ENCODE measurements around the gene HOMER1.

HOMER1 gene, protein sequence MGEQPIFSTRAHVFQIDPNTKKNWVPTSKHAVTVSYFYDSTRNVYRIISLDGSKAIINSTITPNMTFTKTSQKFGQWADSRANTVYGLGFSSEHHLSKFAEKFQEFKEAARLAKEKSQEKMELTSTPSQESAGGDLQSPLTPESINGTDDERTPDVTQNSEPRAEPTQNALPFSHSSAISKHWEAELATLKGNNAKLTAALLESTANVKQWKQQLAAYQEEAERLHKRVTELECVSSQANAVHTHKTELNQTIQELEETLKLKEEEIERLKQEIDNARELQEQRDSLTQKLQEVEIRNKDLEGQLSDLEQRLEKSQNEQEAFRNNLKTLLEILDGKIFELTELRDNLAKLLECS

DNA sequence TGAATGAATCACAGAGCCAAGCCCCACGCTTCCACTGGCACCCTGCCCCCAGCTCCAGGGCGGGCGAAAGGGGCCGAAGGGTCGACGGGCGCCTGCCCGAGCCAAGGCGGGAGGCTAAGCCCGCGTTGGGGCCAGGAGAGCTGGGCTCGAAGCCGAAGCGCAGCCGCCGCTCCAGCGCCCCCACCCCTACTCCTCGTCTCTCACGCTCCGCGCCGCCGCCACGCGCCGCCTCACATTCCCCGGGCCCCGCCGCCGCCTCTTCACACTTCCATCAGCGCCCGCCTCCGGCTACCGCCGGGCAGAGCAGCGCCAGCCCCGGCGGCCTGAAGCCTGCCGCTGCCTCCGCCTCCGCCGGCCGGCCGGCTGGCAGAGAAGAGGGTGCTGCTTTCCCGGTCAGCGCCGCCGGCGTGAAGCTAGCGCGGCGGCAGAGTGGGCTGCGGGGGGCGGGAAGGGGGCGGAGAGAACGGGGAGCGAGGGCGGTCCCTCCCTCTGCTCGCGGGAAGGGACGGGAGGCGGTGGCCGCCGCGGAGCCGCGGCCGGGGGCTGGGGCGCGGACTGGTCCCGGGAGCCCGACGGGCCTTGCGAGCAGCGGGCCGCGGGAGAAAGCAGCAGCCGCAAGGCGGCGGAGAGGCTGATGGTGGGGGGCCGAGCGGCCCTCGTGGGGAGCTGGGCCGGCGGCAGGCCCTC lies at the start of gene HOMER1:
Gene HOMER1, minus strand, starts transcription at position 431 of the 687 bp plus-strand sequence. CDS start 1,360 bp downstream, outside the sequence.
- DNase-seq, result peak; percentile 73 to 93 (median 89)

DNA sequence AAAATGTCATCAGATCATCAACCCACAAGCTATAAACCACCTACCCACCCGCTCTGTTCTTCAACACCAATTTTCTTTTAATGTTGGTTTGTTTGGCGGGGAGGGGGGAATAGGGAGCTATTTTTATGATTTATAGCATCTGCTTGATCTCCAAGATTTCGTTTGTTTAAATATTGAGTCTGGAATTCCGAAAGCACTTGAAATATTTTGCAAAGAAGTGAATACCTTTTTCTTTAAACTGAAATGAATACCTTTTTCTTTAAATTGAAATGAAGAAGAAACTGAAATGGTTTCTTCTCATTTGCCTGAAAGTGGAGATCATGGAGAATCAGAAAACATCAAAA lies 49.3 kb upstream of the HOMER1 start:
- DNase-seq, result no peak

DNA sequence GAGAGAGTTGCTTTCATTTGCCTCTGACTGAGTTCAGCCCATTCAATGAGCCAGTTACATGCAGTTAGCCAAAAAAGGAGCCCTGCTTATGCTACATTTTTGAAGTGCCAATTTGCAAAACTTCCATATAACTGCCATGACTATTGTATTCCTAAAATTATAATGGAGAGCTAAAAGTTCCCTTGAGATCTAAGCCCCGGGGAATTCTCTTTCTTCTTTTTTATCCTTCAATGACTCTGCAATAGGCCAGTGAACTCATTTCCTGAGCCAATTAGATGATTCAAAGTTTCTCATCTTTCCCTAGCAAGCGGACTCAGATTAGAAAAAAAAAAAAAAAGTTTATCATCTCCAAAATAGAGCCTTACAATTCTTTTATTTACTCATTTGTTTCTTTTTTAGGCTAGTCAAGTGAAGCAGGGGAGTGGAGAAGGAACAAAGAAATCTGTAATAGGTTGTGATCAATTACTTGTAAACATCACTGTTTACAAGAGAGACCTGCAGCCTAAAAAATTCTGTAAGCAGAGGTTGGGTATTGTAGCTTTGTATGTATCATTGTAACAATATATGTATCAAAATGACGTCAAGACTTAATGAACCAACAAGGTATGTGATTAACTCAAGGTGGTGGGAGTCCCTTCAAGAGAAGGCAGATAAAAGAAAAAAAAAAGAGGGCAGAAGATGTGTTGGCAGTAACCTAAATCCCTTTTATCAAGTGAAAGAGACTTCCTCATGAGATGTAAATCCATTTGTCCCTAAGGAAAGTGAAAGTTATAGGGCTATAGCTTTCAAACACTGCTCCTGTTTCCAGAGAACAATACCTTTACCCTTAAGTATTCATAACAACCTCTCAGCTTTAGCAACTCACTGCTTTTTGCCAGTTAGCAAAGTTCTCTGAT lies 48.7 kb upstream of the HOMER1 start:
- DNase-seq, result no peak

DNA sequence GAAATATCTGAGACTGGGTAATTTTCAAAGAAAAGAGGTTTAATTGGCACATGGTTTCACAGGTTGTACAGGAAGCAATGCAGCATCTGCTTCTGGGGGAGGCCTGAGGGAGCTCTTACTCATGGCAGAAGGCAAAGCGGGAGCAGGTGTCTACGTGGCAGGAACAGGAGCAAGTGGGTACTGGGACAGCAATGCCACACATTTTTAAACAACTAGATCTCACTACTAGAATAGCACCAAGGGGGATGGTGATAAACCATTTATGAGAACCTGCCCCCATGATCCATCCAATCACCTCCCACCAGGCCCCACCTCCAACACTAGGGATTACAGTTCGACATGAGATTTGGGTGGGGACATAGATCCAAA lies 47.6 kb upstream of the HOMER1 start:
- DNase-seq, result no peak

DNA sequence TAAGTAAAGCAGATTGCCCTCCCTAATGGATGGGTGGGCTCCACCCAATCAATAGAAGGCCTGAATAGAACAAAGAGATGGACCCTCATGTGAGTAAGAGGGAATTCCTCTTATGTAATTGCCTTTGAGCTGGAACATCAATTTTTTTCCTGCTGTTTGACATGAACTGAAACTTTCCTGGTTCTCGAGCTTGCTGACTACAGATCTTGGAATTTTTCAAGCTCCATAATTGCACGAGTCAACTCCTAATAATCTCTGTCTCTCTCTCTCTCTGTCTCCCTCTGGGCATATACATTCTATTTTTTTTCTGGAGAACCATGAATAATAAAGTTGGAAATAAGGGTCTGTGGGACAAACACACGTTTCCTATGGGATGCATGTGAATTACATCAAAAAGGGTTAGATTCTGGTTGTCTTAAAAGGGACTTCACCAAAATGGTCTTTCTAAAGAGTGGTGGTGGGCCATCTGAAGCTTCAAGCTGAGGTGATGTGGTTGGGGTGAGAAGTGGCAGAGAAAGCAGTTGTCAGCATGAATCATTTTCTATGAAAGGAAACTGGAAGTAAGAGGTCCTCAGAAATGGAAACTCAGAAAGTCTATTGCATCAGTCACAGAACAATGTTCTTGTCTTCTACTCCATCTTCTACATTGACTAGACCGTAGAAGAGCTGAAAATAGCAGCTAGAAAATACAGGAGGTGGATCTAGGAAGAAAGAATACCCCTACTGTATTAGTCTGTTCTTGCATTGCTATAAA lies 47.0 kb upstream of the HOMER1 start:
- no peak for DNase-seq

DNA sequence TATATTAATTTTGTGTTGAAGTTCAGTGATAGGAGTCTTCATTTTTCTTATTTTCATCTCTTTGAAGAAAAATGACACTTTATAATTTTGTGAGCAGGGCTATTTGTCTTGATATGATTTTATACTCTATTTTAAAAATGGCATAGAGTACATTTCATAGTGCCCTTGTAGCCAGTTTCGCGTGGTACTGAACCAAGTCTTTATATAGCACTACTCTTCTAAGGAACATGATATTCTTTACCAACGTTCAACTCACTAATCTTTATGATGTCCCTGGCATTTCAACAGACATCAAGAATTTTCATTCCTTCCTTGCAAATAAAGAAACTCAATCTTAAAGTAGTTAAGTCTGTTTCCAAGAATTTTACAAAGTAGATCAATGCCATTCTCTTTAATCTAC lies 41.5 kb upstream of the HOMER1 start:
- DNase-seq, result no peak

DNA sequence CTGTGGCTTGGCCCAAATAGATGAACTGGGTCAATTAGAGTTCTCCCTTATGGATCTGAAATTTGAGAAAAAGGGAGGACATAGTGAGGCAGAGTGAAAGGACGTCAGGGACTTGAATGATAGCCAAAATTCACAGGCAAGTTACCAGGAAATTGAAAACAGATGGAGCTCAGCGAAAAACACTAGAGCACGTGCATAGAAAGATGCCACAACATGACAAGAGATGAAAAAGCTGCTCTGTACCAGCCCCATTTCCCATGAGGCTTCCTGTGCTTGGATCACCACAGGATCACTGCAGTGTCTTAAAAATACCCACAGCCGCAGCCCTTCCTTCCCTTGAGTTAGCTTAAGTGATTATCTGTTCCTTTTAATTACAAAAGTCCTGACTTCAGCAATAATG lies 39.0 kb upstream of the HOMER1 start:
- no peak for DNase-seq

DNA sequence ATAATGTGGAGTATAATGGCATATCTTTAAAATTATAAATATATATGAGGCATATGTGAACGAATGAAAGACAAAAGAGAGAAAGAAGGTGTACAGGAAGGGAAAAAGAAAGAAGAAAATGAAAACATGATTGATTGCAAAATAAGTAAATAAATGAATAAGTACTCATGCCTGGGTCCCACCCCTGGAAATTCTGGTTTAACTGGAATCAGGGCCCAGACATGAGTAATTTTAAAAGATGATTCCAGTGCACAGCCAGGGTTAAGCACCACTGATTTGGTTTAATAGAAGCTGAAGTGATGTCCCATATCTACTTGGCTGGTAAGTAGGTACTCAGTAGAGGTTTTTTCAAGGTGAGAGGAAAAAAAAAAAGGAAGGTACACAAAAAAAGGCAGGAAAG lies 34.0 kb upstream of the HOMER1 start:
- no peak for DNase-seq

DNA sequence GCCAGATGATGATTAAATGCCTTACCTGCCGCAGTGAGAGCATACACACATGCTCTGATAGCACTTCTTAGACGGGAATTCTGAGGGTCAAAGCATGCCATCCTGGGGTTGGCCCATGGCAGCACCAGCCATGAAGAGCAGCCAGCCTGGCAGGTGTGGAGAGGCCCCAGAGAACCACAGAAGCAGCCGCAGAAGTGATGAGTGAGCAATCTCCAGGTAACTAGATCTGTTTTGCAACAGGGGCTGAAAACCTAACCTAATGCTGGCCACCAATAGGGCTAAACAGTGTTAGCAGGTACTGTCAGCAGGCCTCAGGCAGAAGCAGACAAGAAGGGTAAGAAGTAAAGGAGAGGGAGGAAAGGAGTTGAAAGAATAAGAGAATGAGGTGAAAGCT lies 33.5 kb upstream of the HOMER1 start:
- DNase-seq, result peak in 1 of 3 experiments; percentile 29

DNA sequence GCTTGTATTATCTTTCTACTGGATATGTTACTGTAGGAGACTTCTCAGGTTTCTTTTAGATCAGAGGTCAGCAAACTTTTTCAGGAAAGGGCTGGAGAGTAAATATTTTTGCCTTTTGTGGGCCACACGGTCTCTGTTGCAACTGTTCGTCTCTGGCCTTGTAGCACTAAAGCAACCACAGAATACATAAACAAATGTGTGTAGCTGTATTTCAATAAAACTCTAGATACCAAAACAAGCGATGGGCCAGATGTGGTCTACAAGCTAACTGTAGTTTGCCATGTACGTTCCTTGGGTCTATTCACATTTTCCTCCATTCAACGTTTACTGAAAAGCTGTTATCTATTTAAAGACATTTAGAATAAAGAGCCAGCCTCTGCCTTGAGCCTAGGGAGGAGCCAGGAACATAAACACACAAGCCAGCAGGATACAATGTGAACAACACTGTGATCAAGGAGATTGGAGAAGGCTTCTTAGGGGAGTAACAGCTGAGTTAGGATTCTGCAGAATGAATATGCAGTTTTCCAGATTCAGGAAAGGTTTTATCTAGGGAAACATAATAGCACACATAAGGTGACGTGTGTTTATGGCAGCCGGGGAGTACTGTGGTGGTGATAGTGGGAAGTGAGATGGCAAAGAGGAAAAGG lies 33.0 kb upstream of the HOMER1 start:
- DNase-seq, result no peak

DNA sequence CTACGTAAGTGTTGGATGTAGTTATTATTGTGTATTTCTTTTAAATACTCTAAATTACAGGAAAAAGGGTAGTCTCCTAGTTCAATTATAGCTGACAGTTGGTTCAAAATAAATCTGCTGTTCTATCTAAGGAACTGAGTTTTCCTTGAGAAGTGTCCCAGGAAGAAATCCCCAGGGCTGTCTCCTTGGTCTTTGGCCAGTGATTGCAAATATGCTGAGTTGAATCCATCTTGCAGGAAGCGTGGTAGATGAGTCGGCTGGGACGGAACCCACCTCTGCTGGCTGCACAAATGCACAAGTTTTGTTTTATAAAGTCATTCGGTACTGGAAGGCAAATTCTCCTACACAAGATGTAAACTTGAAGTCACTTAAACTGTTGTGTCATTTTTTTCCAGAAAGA lies 30.2 kb upstream of the HOMER1 start:
- DNase-seq, result no peak

DNA sequence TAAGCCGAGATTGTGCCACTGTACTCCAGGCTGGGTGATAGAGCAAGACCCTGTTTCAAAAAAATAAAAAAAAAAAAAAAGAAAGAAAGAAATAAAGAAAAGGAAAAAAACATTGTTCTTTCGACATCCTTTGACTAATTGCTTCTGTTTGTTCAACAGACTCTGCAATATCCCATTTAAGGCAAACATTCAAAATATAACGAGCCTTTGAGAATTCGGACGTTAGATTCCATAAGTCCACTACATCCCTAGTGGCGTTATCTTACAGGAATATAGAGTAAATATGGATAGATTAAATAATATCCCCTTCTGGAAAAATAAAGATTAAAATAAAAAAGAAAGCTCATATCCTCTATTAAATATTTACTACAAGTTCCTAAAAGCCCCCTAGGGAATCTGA lies 27.0 kb upstream of the HOMER1 start:
- DNase-seq, result no peak

DNA sequence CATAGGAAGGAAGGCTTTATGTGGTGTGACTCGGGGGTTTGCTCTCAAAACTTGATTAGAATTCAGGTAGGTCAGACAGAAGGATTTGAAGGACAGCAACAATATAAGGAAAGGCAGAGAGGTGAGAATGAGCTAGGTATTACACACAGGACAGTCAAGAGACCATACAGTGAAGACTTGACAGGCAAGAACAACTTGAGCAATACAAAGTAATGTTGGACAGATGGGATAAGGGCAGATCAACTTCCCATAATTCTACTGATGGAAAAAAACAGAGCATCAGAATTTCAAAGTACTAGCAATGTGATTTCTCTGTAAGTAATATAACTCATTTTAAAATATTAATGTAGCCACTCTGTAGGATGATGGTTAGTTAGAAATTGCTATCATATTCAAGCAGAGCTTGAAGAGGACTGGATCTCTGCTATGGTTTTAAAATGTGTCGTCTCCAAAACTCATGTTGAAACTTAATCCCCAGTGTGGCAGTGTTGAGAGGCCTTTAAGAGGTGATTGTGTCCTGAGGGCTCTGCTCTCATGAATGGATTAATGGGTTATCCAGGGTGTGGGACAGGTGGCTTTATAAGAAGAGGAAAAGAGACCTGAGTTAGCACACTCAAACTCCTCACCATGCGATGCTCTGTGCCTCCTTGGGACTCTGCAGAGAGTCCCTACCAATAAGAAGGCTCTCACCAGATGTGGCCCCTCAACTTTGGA lies 22.4 kb upstream of the HOMER1 start:
- peak in 2 of 3 experiments; percentile 19 to 79 for DNase-seq

DNA sequence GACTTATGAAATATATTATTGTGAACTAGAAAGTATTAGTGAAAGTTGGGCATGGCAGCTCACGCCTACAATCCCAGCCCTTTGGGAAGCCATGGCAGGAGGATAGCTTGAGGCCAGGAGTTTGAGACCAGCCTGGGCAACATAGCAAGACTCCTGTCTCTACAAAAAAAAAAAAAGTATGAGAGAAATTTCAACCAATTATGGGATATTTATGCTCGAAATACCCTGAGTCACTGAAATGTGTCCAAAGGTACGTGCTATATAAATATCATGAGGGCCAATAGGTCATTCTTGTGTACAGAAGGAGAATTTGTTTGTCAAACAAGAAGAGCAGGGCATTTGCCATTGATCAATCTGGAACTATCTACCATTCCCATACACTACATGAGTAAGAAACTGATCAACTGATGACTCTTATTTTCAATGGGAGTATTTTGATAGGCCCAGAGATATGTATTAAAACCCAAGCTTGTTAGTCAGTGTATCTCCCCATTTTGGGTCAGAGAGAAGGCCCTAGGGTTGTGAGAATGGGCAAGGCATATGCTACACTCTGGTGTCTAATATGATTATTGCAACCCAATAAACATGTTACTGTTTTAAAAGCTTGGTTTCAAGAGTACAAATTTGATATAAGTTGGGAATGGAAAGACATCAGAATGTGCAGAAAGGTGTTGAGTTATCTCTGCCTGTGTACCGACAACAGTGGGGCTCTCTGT lies 21.7 kb upstream of the HOMER1 start:
- no peak for DNase-seq

DNA sequence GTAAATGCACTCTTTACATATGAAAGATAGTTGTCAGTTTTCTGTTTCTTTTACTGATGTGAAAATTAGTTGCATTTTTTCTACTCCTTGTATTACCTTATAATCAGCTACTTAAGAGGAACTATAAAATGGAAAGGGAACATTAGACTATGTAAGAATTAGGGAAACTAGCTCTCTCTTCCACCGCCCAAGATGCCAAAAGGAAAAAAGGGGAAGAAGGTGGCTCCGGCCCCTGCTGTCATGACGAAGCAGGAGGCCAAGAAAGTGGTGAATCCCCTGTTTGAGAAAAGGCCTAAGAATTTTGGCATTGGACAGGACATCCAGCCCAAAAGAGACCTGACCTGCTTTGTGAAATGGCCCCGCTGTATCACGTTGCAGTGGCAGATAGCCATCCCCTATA lies 15.2 kb upstream of the HOMER1 start:
- DNase-seq, result no peak

DNA sequence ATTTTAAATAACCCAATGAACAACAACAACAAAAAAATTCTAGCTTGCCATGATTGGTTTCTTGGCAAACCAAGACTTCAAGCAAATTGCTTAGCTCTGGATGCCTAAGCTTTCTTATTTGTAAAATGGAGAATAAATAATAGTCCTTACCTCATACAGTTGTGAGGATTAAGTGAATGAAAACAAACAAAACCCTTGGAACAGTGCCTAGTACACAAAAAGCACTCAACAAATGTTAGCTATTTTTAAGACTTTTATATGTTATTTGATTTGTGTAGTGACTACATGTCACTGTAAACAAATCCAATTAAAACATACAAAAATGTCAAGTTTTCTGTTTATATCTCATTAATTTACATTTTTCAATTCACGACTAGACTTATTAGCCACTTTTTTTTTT lies 13.5 kb upstream of the HOMER1 start:
- DNase-seq, result no peak

DNA sequence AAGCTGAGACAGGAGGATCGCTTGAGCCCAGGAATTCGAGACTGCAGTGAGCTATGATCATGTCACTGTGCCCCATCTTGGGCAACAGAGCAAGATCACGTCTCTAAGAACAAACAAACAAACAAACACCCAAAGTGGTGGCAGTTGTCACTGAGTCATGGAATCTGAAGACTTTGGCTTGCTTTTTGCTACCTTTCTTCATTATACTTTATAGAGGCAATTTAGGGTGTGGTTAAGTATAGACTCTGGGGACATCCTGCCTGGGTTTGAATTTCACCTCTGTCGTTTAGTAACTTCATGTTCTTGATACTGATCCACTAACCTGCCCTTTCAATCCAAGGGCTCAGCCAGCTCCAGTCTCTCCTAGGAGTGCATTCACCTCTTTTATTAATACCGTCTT lies 13.0 kb upstream of the HOMER1 start:
- DNase-seq, result no peak

DNA sequence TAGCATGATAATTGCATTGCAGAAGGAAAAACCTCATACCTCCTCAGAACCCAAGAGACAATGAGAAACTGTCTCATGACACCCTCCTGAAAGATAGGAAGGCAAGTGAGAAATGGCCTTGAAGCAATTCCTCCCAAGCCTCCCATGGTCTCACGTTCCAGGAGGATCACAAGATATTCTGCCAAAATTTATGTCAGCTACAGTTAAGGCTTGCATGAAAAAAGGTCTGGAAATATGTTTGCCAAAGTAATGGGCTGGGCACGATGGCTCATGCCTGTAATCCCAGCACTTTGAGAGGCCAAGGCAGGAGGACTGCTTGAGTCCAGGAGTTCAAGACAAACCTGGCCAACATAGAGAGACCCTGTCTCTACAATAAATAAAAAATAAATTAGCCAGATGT lies 12.6 kb upstream of the HOMER1 start:
- no peak for DNase-seq

DNA sequence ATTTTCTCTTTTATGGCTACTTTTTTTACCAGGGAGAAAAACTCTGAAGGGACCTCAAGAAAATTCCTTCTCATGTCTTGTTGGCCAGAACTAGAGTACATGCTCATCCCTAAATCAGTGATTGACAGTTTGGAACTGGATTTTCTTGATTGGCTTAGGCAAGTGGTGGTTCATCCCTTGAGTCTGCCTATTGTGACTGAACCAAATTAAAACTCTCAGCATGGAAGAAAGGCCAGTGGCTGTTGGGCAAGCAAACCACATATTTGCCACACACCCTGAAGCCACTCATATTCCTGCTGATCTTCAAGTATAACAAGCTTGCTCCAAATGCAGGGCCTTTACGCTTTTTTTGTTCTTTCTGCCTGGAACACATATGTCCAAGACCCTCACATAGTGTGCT lies 7.2 kb upstream of the HOMER1 start:
- no peak for DNase-seq

DNA sequence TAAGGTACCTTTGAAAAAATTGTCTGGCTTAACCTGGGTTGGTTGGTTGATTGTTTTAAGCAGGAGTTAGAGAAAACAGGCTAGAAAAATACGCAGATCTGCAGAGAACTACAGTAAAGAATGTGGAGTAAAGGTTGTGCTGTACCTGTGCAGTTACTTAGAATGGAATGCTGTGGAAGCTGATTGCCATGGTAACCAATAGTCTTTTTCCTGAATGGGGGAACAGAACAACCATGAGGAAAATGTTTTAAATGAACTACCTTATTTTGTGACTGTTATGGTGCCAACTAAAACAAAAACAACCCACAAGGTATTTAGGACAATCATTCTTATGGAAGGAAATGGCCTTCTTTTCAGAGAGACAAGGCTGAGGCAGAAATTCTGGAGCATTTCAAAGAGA lies 4.8 kb upstream of the HOMER1 start:
- no peak for DNase-seq

DNA sequence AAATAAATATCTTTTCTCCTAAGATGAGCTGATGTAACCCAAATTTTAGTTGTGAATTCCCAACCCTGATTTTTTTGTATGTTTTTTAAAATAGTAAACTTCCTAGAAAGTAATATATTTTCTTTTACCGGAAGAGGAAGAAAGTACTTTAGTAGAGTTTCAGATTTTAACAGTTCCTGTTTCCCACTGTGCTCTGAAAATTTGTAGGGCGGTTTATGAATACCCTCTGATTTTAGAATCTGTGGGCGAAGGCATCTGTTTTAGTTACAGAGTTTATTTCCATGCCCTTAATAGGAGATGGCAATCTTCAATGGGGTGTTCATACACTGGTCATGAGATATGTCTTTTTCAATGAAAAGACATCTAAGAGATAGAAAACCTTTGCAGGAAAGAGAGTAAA lies 3.7 kb upstream of the HOMER1 start:
- DNase-seq, result no peak
